NCI-H345 treated with DMSO at 0.1 percent for 48 hours (cell line): ENCODE results near the gene SECTM1.
A peak's percentile ranks its signal among the peaks of the same experiment; 100 is the strongest.
"Not testable (repeated sequence)": the region's sequence is repeated elsewhere in the genome, so short reads cannot be mapped to it uniquely, and the experiment has no call there.

Experiments used
- DNase-seq: peaks from one replicate; lab custom pipeline; 2025; ENCODE audit not compliant: unreplicated experiment; lab: John Stamatoyannopoulos, UW

The SECTM1 gene

DNA sequence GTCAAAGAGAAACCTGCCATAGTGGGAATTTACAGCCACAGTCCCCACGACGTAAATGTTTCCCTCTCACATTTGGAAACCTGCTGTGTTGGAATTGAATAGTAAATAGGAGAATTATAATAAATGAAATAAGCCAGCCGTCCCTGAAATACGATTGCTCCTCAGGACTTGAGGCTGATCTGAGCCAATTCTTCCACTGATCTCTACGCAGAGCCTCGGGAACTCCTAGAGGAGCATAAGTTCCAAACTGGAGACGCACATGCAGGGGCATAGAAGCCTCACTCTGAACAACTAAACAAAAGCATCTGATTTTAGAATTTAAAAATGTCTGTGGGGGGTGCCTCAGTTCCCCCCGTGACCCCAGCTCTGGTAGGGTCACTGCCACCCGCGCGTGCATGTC is 15.3 kb upstream of the SECTM1 start:
- DNase-seq, result no peak

DNA sequence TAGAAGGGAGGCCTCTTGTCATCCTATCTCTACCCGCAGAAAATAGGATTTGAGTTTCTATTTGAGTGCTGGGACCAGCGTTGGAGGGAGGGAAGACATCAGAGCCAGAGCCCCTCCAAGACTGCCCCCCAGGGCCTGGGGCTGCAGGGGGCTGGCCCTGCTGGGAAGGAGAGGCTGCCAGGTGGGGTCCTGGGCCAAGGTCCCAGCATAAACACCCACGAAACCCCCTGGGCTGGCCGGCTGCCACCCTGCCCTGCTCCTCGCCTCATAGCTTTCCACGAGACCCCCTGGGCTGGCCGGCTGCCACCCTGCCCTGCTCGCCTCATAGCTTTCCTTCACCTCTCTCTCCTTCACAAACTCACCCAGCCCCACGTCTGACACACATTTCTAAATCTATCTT is 14.9 kb upstream of the SECTM1 start:
- DNase-seq, result no peak

DNA sequence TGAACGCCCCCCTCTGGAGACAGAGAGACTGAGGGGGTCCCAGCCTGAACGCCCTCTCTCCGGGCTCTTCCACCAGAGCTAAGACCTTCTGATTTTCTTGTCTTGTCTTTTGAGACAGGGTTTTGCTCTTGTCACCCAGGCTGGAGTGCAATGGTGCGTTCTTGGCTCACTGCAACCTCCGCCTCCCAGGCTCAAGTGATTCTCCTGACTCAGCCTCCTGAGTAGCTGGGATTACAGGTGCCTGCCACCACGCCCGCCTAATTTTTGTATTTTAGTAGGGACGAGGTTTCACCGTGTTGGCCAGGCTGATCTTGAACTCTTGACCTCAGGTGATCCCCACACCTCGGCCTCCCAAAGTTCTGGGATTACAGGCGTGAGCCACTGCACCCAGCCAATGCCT is 14.4 kb upstream of the SECTM1 start:
- not testable (repeated sequence) for DNase-seq

DNA sequence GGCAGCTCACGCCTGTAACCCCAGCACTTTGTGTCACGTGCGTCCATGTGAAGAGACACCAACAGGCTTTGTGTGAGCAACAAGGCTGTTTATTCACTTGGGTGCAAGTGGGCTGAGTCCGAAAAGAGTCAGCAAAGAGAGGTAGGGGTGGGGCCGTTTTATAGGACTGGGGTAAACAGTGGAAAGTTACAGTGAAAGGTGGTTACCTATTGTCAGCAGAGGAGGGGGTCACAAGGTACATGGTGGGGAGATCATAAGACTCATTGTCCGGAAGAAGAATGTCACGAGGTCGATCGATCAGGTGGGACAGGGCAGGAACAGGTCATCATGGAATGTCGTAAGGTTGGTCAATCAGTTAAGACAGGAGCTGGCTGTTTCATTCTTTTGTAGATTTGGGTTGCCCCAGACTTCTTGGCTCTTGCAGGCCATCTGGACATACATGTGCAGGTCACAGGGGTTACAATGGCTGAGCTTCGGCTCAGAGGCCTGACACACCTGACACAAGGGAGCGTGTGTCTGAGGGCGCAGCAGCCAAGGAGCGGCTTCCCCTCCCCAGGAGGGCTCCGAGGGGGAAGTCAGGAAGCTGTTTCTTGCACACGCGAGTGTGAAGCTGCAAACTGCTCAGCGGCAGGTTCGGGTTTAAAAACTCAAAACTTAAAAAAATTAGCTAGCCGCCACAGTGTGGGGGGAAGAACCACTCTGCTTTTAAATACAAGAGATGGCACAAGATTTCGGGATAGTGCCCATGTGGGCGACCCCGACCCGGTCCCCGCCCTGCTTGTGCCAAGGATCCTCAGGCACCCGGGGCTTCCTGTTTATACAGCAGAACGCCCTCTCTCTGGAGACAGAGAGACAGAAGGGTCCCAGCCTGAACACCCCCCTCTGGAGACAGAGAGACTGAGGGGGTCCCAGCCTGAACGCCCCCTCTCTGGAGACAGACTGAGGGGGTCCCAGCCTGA is 13.1 kb upstream of the SECTM1 start:
- DNase-seq, result no peak

DNA sequence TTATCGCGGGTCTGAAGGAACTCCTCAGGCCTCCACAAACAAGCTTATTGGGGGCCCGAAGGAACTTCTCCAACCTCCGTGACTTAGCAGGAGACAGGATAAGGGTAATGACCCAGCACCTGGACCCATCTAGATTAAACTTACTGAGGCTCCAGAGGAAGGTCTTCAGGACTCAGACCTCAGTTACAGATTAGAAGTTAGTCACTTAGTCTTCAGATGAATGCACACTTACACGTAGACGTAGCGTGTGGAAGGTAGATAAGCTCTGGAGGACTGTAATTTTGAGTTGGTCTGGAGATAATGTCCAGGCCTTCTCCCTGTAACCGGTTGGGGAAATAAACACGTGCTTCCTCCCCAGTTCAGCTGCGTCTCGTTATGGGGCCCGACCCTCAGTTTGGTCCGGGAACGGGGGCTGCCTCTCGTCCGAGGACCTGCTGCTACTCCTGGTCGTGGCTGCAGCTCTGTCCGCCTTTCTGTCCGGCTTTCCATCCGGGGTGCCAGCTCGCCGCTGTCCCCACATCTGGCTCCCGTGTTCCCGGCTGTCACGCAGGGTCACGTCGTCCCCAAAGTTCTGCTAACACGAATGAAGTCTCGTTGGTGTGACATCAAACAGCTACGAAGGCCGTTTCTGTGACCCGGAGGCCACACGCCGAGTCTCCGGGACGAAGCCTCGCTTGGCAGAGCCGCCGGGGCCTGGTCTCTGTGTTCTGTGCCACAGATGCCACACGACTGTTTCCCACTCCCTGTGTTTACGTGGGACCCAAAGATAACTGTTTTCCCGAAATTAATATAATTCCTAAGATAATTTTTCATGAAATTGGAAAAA is 11.8 kb upstream of the SECTM1 start:
- no peak for DNase-seq

DNA sequence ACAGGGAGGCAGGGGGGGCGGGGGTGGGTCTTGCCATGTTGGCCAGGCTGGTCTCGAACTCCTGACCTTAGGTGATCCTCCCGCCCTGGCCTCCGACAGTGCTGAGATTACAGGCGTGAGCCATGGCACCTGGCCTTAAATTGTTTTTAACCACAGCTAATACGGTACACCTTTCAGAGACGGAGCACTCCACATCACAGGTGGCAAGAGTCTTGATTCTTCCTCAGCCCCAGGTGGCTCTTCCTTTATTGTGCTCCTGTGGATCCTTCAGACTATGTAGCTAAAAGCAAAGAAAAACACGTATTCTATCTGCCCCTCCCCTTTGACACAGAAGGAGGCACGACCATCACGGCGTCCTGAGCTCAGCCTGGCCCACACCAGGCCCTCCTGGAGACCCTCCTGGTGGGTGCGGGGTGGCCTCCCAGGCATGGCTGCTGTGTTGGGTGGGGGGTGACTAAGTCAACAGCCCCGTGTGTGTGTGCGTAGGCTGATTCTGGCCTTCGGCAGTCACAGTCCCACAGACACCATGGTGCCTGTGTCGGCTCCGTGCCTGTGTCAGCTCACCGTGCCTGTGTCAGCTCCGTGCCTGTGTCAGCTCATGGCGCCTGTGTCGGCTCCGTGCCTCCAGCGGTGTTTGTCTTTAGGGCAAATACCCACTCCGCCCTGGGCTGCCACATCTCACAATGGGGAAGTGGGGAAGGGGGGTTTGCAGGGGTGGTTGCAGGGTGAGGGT is 10.8 kb upstream of the SECTM1 start:
- DNase-seq, result no peak

DNA sequence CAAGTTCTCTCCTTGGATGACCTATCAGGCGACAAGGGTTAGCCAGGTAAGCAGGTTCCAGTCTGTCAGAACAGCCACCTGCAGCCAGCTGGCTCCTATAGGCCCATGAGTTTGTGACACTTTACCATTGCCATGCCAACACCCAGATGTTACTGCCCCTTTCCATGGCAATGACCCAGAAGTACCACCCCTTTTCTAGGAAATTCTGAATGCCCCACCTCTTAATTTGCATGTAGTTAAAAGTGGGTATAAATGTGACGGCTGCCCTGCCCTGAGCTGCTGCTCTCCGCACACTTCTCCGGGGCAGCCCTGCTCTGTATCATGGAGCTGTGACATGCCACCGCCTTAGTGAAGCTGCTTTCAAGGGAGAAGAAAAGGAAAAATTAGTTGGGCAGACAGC is 10.0 kb upstream of the SECTM1 start:
- no peak for DNase-seq

DNA sequence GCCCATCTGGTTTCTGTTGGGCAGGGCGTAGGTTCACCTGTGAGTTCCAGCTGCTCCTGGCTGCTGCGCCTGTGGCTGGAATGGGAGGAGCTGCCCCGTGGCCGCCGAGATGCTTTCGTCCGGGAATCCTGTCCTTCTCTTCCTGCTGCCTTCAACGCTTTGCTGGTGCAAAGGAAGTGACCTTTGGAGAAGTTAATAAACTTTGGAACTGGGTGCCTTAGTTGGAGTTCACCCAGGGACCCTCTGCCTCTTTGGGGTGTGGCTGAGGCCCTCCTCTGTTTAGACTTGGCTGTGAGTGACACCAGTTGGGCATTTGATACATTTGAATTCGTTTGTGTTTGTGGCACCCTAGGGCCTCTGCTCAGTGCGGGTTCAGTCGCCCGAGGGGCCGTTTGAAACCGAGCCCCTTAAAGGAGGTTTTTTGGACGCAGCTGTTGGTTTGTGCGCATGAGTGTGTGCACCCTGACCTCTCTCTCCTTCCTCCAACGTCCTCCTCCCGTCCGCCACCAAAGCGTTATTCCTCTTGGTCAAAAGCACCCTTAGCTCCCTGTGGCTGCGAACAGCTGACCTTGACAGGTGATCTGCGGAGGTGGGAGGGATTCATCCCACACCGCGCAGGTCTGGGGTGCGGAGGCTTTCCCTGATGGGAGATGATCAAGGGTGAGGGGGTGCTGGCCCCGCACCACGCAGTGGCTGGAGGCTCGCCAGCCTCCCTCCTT is 9.0 kb upstream of the SECTM1 start:
- no peak for DNase-seq

DNA sequence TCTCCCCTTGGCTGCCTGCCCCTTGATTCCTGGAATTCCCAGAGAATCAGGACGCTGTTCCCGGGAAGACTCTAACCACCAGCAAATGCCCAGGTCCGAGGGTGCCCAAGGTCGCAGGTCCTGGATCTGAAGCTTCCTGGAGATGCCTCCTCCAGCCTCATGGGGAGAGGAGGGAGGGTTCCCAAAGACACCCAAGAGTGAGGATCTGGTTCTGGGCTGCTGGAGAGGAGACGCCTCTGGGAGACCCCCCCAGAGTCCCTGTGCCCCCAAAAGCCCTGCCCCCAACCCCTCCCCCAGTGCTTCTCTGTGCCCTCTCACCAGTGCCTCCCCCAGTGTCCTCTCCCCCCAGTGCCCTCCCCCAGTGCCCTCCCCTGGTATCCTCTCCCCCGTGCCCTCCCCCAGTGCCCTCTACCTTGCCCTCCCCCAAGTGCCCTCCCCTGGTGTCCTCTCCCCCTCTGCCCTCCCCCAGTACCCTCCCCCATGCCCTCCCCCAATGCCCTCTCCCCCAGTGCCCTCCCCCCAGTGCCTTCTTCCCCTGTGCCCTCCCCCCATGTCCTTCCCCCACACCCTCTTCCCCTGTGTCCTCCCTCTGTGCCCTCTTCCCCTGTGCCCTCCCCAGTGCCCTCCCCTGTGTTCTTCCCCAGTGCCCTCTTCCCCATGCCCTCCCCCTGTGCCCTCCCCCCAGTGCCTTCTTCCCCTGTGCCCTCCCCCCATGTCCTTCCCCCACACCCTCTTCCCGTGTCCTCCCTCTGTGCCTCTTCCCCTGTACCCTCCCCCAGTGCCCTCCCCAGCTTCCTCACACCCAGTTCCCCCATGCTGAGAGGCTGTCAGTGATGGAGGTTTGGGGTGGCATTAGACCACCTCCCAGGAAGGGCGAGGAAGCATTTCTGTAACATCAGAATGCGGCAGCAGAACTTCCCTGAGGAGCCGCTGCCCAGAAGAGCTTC is 6.3 kb upstream of the SECTM1 start:
- no peak for DNase-seq

DNA sequence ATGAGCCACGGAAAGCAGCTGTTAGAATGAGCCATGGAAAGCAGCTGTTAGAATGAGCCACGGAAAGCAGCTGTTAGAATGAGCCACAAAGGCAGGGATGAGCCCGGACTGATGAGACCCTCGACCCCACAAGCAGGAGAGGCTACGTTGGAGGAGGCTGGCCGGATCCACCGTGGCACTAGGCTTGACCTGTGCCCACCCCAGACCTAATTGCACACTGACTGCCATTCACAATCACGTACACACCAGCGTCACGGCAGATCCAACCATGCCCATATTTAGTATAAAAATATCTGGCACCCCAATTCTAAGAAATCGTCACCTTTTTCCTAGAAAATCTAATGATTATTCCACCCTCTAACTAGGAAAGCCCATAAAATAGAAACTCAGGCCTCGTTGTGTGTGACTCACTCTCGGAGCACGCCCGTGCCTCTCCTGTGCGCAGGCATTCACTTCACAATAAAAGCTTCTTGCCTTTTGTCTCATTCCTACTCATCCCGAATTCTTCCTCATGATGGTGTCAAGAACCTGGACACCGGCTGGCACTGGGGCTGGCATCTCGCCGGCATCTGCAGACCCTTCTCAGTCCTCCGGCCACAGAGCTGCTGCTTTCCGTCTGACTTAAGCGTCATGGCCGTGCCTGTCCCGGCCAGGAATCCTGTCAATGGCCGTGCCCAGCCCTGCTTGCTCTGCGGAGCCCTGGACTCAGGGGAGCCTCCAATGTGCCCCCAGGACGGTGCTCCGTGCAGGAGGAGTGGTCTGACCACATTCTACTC is 5.5 kb upstream of the SECTM1 start:
- DNase-seq, result no peak

DNA sequence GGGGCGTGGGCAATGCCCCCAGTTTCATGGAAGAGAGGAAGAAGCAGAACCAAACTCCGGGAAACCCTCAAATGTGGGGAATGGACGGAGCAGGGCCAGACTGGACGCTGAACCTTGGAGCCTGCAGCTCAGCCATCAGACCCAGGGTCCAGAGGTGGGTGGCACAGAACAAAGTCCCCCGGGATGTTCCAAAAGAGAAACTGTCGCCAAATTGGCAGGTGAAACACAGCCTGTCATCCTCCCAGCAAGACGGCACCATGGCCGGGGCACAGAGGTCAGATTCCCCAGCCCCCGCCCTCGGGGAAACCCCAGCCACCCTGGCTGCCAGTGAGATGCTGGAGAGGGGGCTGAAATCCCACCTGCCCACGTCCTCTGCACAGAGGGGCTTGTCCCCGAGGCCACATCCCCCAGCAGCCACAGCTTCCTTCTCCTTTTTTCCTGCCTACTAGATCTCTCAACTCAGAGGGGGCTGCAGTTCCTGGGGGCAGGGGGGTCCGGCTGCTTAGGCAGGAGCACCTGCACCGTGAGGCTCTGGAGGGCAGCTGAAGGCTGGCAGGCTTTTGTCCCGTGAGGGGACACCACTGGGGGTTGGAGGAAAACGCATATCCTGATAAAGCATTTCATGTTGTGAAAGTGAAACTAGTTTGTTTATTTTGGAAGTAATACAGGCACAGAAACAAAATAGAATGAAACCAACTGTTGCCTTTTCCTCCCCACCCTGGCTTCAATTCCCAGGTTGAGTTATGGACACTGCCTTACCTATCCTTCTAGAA is 1.2 kb upstream of the SECTM1 start:
- DNase-seq, result no peak

DNA sequence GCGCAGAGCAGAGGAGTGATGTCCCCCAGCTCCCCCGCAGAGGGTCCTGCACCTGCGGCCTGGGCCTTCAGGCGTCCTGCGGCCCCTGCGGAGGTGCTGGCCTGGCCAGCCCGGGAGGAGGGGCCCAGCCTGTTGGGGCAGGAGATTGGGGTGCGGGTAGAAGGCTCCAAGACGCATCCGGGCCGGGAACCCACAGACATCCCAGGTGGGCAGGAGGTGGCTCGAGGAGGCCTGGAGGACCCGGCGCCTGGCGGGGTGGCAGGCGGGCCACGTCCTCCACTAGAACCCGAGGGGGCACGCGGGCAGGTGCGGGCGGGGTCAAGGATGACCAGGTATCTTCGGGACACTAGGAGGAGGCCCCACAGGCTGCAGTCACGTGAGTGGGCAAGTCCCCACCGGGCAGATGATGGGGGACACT is 647 bp upstream of the SECTM1 start:
- DNase-seq, result no peak

DNA sequence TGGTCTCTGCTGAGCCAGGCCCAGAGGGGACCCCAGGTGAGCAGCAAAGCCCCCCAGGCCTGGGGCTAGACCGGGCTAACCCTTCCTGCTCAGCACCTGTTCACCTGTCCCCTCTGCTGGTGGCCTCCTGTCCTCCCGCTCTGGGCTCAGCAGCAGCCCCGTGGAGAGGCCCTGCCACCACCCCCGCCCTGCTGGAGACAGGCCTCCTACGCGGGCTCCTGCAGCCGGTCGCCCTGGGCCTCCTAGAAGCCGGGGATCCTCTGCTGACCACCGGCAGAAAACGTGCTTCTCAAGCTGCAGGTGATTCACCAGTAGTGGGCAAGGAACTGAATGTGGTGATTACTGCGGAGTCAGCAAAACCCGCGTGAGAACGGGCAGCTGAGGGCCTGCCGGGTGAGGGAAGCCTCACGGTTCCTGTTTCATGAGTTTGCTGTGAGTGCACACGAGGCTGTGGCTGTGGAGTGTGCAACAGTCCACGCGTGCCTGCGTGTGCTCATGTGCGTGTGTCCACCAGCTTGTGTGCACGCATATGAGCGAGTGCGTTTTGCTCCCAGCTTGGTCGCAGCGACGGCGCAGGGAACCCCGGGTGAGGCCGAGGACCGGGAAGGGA is 792 bp downstream of the SECTM1 start:
- no peak for DNase-seq

DNA sequence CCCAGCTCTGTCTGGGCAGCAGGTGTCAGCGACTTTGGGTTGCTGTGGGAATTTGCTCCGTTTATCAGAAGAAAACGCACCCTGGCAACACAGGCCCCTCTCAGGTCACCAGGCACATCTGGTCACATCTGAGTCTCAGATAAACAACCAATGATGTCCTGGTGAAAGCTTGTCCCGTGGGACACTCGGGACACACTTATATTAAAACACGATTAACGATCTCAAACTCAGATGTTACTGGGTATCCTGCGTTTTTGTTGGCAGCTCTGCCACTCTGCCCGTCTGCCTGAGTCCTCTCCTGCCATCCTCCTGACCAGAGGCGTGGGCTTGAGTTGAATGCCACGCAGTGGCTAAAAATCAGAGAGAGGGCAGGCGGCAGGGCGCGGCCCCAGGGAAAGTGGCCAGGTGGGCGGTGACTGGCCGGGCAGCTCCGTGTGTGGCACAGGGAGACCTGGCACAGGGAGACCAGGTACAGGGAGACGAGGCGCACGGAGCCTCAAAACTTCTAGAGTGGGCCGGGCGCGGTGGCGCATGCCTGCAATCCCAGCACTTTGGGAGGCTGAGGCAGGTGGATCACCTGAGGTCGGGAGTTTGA is 2.1 kb downstream of the SECTM1 start:
- DNase-seq, result no peak

DNA sequence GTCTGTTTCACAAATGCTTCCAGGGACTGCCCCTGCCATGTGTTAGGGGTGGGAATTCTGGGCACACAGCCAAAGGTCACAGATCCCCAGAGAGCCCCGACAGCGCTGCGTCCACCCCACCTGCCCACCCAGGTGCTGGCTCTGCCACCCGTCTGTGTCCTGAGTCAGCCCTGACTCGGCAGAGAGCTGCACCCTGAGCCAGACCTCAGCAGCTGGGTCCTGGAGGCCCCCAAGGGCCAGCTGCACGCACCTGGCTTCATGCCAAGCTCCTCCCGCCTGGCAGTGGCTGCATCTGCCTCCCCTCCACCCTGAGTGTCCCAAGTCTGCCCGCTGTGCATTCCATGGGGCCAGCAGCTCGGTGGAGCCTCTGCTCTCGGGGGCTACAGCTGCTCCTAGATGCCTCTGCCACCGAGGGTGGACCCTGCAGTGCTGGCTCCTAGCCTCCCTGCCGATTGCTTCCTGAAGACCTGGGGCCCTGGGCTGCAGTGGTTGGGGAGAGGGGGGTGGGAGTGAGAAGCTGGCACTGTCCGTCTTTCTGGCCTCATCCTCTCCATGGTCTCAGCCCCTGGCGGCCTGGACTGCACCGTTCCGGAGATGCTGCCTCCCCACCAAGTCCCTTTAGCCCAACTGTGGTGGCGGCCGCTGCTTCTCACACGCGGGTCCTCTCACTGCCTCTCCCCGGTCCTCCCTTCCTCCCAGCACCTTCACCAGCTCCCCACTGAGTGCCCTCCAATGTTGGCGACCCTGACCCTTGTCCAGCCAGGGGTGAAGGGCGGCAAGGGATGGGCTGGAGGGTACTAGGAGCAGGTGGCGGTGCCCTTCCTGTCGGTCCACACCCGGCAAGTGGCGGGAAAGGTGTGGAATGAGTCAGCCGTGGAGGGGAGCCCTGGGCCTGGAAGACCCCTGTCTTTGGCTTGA is 3.0 kb downstream of the SECTM1 start:
- DNase-seq, result peak; percentile 92

DNA sequence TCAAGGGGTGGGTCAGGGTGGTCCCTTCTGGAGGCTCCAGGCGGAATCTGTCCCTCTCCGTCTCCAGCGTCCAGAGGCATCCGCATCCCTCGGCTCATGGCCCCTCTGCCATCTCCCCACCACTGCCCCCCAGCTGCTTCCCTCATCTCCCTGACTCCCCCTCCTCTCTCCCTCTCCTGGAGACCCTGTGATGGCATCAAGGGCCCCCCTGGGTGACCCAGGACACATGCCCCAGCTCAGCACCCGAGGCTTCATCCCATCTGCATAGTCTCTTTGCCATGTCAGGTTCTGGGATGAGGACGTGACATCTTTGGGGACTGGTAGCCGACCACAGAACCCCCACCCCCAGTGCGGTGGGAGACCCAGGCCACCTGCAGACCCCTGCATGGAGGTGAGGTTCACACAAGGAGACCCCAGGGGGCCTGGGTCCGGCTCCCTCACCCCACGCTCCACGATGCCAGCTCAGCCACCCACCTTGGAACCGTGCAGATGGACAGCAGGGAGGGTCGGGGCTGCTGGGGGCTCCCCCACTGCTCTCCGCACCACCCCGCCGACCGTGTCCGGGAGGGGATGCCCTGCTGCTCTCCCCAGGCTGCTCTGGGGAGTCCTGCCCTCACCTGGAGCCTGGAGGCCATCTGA is 3.8 kb downstream of the SECTM1 start:
- DNase-seq, result no peak
